Muscle layer of colon (tissue), 2 donors: ENCODE data around the gene TMED8.

Experiments
- H3K27ac ChIP-seq: one replicate; pipeline ENCODE4 v1.7.0; 2013; ENCODE audit warnings: low read depth, mild to moderate bottlenecking, low read length, moderate library complexity
- H3K27me3 ChIP-seq, 2 donors: one replicate each; pipeline ENCODE4 v1.7.0; 2013; ENCODE audit warnings: low read length in 2 of 2, mild to moderate bottlenecking in 2 of 2; ENCODE audit not compliant: insufficient read depth in 2 of 2, control insufficient read depth in 1 of 2
- H3K36me3 ChIP-seq: one replicate; pipeline ENCODE4 v1.7.0; 2013; ENCODE audit warnings: mild to moderate bottlenecking, low read length; ENCODE audit not compliant: insufficient read depth
- H3K4me1 ChIP-seq: one replicate; pipeline ENCODE4 v1.7.0; 2013; ENCODE audit warnings: mild to moderate bottlenecking, low read length; ENCODE audit not compliant: insufficient read depth
- H3K4me3 ChIP-seq, 2 donors: one replicate each; pipeline ENCODE4 v1.7.0; 2013; ENCODE audit warnings: low read length in 2 of 2, low read depth in 1 of 2, mild to moderate bottlenecking in 1 of 2, moderate library complexity in 1 of 2
- H3K9ac ChIP-seq: one replicate; pipeline ENCODE4 v1.7.0; 2013; ENCODE audit warnings: low read length
- H3K9me3 ChIP-seq: one replicate; pipeline ENCODE4 v1.7.0; 2013; ENCODE audit warnings: mild to moderate bottlenecking, low read length
- donor health status: abdominal sarcoma.
- donor health status: Adenocarcinoma of cecum.

Gene TMED8

GRCh38 chr14:77310026-77310425 lies 66.9 kb downstream of the TMED8 start:
- Histone ChIP-seq H3K27me3 (no peaks in the 10 kb centered on the region), H3K4me3 (no peak overlapping the region), H3K36me3 (peaks cover 3% of the 10 kb centered on the region), H3K9me3 (no peaks in the 10 kb centered on the region), H3K4me1 (peaks cover 39% of the 10 kb centered on the region), H3K9ac (no peak overlapping the region), H3K27ac (no peak overlapping the region)

DNA sequence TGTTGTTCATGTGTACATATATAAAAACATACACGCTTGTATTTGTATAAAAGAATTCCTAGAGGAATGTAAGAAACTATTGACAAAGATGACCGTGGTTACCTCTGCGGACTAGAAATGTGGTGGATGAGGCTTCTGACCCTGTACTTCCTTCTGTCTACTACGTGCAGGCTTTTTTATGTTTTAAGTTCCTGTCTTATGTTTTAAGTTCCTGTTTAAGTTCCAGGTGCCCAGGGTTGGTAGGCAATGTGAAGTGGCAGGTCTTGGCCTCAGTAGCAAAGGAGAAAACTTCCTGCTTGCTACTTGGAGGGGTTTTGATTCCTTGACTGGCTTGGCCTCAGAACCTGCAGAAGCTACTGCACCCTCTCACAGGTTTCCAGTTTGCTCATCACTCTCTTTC lies 67.8 kb downstream of the TMED8 start:
- Histone ChIP-seq H3K4me3 (no peak overlapping the region), H3K27me3 (no peaks in the 10 kb centered on the region), H3K9ac (no peak overlapping the region), H3K9me3 (no peaks in the 10 kb centered on the region), H3K4me1 (peaks cover 30% of the 10 kb centered on the region), H3K27ac (no peak overlapping the region), H3K36me3 (peaks cover 3% of the 10 kb centered on the region)

GRCh38 chr14:77306851-77307496 lies 69.9 kb downstream of the TMED8 start:
- Histone ChIP-seq H3K9me3 (no peaks in the 10 kb centered on the region), H3K4me1 (peaks cover 15% of the 10 kb centered on the region), H3K27ac (peak overlapping the region; percentile 12), H3K9ac (no peak overlapping the region), H3K4me3 (no peak overlapping the region), H3K36me3 (peaks cover 12% of the 10 kb centered on the region), H3K27me3 (no peaks in the 10 kb centered on the region)

DNA sequence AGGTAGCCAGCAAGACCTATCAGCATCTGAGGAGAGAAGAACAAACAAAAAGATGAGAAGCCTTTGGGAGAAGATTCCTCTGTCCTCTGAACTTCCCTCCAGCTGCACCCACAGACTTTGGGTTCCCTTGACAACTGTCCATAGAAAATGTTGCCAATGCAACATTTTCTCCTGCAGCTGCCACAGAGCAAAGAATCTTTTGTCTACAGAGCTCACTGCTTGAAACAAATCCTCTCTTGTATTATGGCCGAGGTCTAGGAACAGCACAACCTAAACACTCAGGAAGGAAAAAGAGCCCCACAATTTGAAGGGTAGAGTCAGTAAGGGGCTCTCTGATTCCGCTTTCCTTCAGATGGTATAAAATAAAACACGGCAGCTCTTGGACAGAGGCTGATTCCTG lies 70.5 kb downstream of the TMED8 start:
- Histone ChIP-seq H3K27me3 (no peaks in the 10 kb centered on the region), H3K36me3 (peaks cover 13% of the 10 kb centered on the region), H3K27ac (no peak overlapping the region), H3K4me3 (no peak overlapping the region), H3K9me3 (no peaks in the 10 kb centered on the region), H3K9ac (no peak overlapping the region), H3K4me1 (peaks cover 15% of the 10 kb centered on the region)

GRCh38 chr14:77305696-77306095 lies 71.2 kb downstream of the TMED8 start:
- H3K27me3 ChIP-seq, result no peaks in the 10 kb centered on the region
- H3K4me1 ChIP-seq, result peaks cover 15% of the 10 kb centered on the region
- no peak overlapping the region for H3K9ac ChIP-seq
- H3K36me3 ChIP-seq, result peaks cover 13% of the 10 kb centered on the region
- no peaks in the 10 kb centered on the region for H3K9me3 ChIP-seq
- no peak overlapping the region for H3K4me3 ChIP-seq
- H3K27ac ChIP-seq, result no peak overlapping the region

GRCh38 chr14:77303417-77304156 lies 73.3 kb downstream of the TMED8 start:
- no peak overlapping the region for H3K9ac ChIP-seq
- peaks cover 15% of the 10 kb centered on the region for H3K4me1 ChIP-seq
- H3K9me3 ChIP-seq, result no peaks in the 10 kb centered on the region
- no peak overlapping the region for H3K4me3 ChIP-seq
- no peaks in the 10 kb centered on the region for H3K27me3 ChIP-seq
- no peak overlapping the region for H3K27ac ChIP-seq
- H3K36me3 ChIP-seq, result peaks cover 13% of the 10 kb centered on the region

DNA sequence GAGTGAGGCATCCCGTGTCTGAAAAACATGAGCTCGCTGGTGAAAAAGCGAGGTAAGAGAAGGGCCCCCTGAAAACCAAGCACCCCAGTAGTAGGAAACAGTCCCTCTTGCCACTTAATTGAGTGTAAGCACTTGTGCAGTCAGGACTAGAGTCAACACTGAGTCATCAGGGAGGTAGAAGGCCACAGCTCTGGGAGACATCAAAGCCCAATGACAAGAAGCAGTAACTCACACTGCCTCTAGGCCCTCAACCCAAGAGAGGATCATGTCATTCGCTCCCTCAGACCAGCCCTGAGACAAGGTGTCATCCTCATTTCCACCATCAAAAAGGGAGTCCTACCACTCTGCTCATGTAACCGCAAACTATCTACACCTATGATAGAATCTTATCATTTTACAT lies 74.0 kb downstream of the TMED8 start:
- H3K4me1 ChIP-seq, result peaks cover 15% of the 10 kb centered on the region
- no peak overlapping the region for H3K9ac ChIP-seq
- no peaks in the 10 kb centered on the region for H3K27me3 ChIP-seq
- H3K27ac ChIP-seq, result no peak overlapping the region
- H3K36me3 ChIP-seq, result peaks cover 20% of the 10 kb centered on the region
- H3K9me3 ChIP-seq, result no peaks in the 10 kb centered on the region
- no peak overlapping the region for H3K4me3 ChIP-seq

- Histone ChIP-seq H3K9me3 (no peaks in the 10 kb centered on the region), H3K27ac (no peak overlapping the region), H3K4me3 (no peak overlapping the region), H3K9ac (no peak overlapping the region), H3K27me3 (no peaks in the 10 kb centered on the region), H3K4me1 (no peaks in the 10 kb centered on the region), H3K36me3 (peaks cover 29% of the 10 kb centered on the region)
Observed at GRCh38 chr14:77301103-77301502, 75.8 kb downstream of the TMED8 start.

DNA sequence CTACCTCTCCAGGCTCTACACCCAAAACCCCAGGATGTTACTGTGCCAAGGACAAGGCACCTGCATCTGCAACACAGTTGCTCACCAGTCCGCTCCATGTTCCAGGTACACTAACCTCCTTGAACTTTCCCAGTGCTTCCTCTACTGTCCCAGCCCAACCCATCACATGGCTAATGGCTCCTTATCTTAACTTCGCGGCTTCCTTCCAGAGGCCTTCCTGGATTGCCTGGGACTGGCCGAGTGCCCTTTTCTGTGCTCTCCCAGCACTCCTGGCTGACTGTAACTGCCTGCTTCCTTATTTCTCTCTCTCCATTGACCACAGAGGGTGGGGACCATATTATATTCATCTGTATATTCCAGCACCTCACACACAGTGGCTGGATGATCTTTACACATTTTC lies 77.1 kb downstream of the TMED8 start:
- peaks cover 33% of the 10 kb centered on the region for H3K36me3 ChIP-seq
- no peak overlapping the region for H3K4me3 ChIP-seq
- H3K9ac ChIP-seq, result no peak overlapping the region
- no peaks in the 10 kb centered on the region for H3K9me3 ChIP-seq
- no peaks in the 10 kb centered on the region for H3K4me1 ChIP-seq
- H3K27ac ChIP-seq, result no peak overlapping the region
- H3K27me3 ChIP-seq, result no peaks in the 10 kb centered on the region

DNA sequence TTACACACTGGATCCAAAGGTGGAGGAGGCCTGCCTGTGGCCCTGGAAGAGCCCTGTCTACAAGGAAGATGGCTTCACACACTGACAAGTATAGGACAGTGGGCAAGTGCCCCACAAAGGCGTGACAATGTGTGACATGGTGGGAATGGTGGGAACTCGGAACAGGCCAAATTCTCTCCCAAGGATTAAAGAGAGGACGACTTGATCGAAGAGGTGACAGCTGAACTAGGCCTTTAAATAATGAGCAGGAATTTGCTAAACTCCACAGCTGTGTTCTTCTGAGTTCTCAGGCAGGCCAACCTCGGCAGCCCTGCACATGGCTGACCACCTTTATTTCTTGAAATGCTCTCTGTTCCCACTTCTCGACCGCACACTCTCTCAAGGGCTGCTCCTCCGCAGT lies 80.0 kb downstream of the TMED8 start:
- H3K36me3 ChIP-seq, result peaks cover 24% of the 10 kb centered on the region

DNA sequence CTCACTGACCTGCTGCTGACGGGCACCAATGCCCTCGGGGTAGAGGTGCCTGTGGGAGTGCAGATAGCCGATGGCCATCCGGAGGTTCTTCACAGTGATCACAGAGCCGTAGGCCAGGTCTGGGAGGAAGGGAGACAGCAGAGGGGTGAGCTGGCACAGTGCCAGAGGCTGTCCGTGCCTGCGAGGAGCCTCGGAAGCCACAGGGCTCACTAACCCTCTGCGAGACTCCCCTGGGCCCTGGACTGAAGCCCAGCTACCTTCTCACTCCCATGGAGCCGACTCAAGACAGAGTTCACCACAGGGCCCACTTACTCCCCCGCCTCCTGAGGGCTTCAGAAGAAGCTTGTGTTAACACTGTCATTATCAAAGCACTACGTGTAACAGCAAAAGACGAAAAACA lies 80.7 kb downstream of the TMED8 start:
- Histone ChIP-seq H3K27ac (no peak overlapping the region), H3K27me3 (no peaks in the 10 kb centered on the region), H3K9ac (no peak overlapping the region), H3K36me3 (peaks cover 29% of the 10 kb centered on the region), H3K4me3 (no peak overlapping the region), H3K9me3 (no peaks in the 10 kb centered on the region), H3K4me1 (no peaks in the 10 kb centered on the region)

More for the DNA sequence above, 80.0 kb downstream of the TMED8 start:
- Histone ChIP-seq H3K27me3 (no peaks in the 10 kb centered on the region), H3K9ac (no peak overlapping the region), H3K4me1 (no peaks in the 10 kb centered on the region), H3K27ac (no peak overlapping the region), H3K9me3 (no peaks in the 10 kb centered on the region), H3K4me3 (no peak overlapping the region)

DNA sequence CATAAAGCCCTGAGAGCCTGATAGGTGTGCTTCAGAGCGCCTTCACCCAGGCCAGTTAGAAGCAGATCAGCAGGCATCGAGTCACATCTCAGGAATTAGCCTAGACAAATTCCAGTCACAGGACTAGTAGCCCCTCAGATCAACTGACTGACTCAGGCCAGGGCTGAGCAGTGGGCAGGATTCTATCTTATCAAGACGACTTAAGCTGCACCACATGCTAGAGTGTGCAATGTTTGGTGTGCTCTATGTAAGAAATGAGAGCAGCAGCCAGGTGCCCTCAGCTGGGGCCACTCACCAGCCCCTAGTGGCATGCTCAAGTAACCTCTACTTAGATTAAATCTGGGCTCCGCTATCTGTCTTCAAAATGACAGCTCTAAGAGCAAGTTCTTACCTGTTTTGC lies 86.2 kb downstream of the TMED8 start:
- H3K9ac ChIP-seq, result no peak overlapping the region
- H3K9me3 ChIP-seq, result no peaks in the 10 kb centered on the region
- no peak overlapping the region for H3K27ac ChIP-seq
- no peaks in the 10 kb centered on the region for H3K27me3 ChIP-seq
- no peaks in the 10 kb centered on the region for H3K4me1 ChIP-seq
- H3K36me3 ChIP-seq, result peaks cover 46% of the 10 kb centered on the region
- H3K4me3 ChIP-seq, result no peak overlapping the region
